Peyer's patch (tissue), 4 donors: ENCODE data around the gene ANKRD33. TPM values are rescaled to one million over a fixed set of nuclear protein-coding genes. Genes with fewer than 3 reads are reported as not detected.

Source experiments
- DNase-seq, 3 donors: peaks; one replicate each; pipeline ENCODE4 v3.0.0-alpha.2; 2017 to 2019
- H3K27ac ChIP-seq, 4 donors: fragments of 200-600 bp; sonication (generic); one replicate each; pipeline ENCODE4 v1.5.1; 2016 to 2019
- H3K27me3 ChIP-seq, 2 donors: fragments of 200-600 bp; sonication (generic); one replicate each; pipeline ENCODE4 v1.5.1; 2019
- H3K36me3 ChIP-seq, 3 donors: fragments of 200-600 bp; sonication (generic); one replicate each; pipeline ENCODE4 v1.5.1; 2016 to 2019
- H3K4me1 ChIP-seq, 4 donors: fragments of 200-600 bp; sonication (generic); one replicate each; pipeline ENCODE4 v1.5.1; 2016 to 2019
- H3K4me3 ChIP-seq, 4 donors: fragments of 200-600 bp; sonication (generic); 1 replicate in 3 of 4; 2 replicates in 1 of 4; pipeline ENCODE4 v1.5.1; 2016 to 2019; ENCODE audit warnings: mild to moderate bottlenecking in 1 of 4
- H3K9me3 ChIP-seq, 4 donors: fragments of 200-600 bp; sonication (generic); one replicate each; pipeline ENCODE4 v1.5.1; 2016 to 2019; ENCODE audit warnings: mild to moderate bottlenecking in 1 of 4
- POLR2A ChIP-seq, 2 donors: fragments of 450-650 bp; IDR thresholded peaks; one replicate each; pipeline ENCODE4 v1.5.1; 2017; ENCODE audit warnings: antibody characterized with exemption in 2 of 2, mild to moderate bottlenecking in 2 of 2, moderate library complexity in 2 of 2
- total RNA-seq, 4 donors: library from RNA; depleted of rRNA; stranded (reverse); fragments of >200 nt; gene quantifications; one replicate each; pipeline ENCODE4 v1.1.0, GENCODE V29; 2016
- TF ChIP-seq, protein P1 (sequence below), 6 experiments: fragments of 450-650 bp in 4 of 6; fragments of 200-600 bp in 2 of 6; sonication (generic) in 1 of 6; IDR thresholded peaks; one replicate each; pipeline ENCODE4 v1.5.1; 2017 to 2019; ENCODE audit warnings: antibody characterized with exemption in 6 of 6, mild to moderate bottlenecking in 3 of 6, moderate library complexity in 1 of 6

The ANKRD33 gene
- total RNA-seq, 4 donors from 2014 or later: not detected

DNA sequence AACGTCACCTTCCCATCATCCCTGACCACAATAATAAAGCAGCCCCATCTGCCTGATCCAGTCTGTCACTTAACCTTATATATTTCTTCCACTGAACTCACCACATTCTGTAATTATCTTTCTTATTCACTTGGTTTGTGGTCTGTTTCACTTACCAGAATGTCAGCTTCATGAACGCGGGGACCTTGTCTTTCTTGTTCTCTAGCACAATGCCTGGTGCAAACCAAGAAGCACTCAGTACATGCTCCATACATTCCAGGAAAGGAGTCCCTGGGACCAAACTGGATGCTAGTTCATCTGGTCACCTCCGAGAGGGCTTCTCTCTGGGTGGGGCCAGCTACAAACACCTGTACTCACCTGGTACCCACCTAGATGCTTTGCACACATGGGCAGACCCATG, 17.4 kb upstream of the ANKRD33 start:
- Histone ChIP-seq H3K4me1 (peaks cover 0 to 8% (median 4%) of the 10 kb centered on the region in 4 donors), H3K27me3 (peaks cover 0 to 9% of the 10 kb centered on the region in 2 donors), H3K4me3 (no peak overlapping the region), H3K36me3 (no peaks in the 10 kb centered on the region), H3K9me3 (no peaks in the 10 kb centered on the region), H3K27ac (no peak overlapping the region)
- DNase-seq: no peak
- TF ChIP-seq, protein P1, sequence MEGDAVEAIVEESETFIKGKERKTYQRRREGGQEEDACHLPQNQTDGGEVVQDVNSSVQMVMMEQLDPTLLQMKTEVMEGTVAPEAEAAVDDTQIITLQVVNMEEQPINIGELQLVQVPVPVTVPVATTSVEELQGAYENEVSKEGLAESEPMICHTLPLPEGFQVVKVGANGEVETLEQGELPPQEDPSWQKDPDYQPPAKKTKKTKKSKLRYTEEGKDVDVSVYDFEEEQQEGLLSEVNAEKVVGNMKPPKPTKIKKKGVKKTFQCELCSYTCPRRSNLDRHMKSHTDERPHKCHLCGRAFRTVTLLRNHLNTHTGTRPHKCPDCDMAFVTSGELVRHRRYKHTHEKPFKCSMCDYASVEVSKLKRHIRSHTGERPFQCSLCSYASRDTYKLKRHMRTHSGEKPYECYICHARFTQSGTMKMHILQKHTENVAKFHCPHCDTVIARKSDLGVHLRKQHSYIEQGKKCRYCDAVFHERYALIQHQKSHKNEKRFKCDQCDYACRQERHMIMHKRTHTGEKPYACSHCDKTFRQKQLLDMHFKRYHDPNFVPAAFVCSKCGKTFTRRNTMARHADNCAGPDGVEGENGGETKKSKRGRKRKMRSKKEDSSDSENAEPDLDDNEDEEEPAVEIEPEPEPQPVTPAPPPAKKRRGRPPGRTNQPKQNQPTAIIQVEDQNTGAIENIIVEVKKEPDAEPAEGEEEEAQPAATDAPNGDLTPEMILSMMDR (IDR thresholded peaks at IDR 0.05): no peak
- TF ChIP-seq POLR2A (IDR thresholded peaks at IDR 0.05): no peak

DNA sequence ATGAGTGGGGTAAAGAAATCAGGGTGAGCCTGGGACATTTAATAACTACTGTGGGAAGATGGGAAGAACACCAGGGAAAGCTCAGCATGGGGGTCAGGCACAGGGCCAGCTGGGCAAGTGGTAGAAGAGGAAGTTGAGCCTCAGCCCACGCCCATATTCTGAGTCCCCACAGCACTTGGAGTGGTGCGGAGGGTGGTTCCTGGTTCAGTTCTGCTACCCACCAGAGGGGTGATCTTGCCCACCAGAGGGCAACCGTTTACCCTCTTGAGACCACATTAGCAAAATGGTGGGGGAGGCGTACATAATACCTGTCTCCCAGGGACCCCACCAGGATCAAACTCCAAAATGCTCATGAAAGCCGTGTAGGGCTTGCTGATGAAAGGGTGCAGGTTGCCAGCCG, 16.8 kb upstream of the ANKRD33 start:
- H3K27me3 ChIP-seq: peaks cover 0 to 9% of the 10 kb centered on the region in 2 donors
- no peak for DNase-seq
- TF ChIP-seq POLR2A (IDR thresholded peaks at IDR 0.05): no peak
- TF ChIP-seq, protein P1 (IDR thresholded peaks at IDR 0.05): no peak

DNA sequence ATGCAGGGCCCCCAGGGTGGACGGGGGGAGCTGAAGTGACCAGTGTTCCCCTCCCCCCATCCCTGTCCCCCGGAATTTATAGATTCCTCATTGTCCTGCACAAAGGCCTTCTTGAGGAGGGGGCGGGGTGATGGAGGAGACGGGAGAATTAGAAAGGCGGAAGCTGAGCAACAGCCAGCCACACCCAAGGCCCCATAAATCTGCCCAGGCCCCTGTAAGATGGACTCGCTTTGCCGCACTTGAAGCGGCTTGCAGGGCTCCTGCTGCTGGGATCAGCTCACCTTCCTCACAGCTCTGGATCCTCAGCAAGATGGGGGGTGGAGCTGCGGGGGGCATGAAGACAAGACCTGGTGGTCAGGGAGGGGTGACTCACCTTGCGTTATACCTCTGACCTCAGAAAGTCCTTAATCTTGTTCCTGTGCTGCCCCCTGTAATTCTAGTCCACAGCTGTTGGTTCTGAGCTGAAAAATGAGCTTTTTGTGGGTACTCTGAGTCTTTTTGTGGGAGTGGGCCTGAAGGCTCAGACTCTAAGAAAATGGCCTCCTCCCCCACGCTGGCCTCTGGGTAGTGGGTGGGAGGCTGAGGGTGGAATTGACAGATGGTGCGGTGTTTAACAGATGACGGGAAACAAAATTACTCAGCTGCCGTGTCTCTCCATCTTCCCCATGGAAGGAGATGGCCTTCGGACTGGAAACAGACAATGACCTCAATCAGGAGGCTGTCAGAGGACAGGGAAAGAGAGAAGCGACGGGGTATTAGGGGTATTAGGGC, 15.8 kb upstream of the ANKRD33 start:
- DNase-seq: no peak
- no peaks in the 10 kb centered on the region for H3K9me3 ChIP-seq
- no peaks in the 10 kb centered on the region for H3K36me3 ChIP-seq
- TF ChIP-seq POLR2A (IDR thresholded peaks at IDR 0.05): no peak
- TF ChIP-seq, protein P1 (IDR thresholded peaks at IDR 0.05): no peak
- peaks cover 0 to 8% (median 4%) of the 10 kb centered on the region in 4 donors for H3K4me1 ChIP-seq
- H3K27ac ChIP-seq: no peak overlapping the region
- H3K4me3 ChIP-seq: no peak overlapping the region
- peaks cover 0 to 9% of the 10 kb centered on the region in 2 donors for H3K27me3 ChIP-seq

More for the DNA sequence above, 16.8 kb upstream of the ANKRD33 start:
- Histone ChIP-seq H3K27ac (no peak overlapping the region), H3K9me3 (no peaks in the 10 kb centered on the region), H3K4me1 (peaks cover 0 to 8% (median 4%) of the 10 kb centered on the region in 4 donors), H3K4me3 (no peak overlapping the region), H3K36me3 (no peaks in the 10 kb centered on the region)

DNA sequence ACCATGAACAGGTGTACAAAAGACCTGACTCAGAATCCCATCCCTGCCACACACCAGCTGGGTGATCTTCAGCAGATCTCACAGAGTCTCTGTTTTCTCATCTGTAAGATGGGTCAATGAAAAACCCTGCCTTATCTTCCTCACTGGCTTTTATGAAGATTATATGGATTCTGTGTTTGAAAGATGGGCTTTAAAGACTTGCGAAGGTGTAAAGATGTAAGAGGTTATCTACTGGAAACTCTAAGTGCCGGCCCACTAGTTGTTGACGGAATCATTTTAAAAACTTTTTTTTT, 15.3 kb upstream of the ANKRD33 start:
- Histone ChIP-seq H3K4me1 (peaks cover 0 to 8% (median 4%) of the 10 kb centered on the region in 4 donors), H3K27ac (no peak overlapping the region), H3K36me3 (no peaks in the 10 kb centered on the region), H3K27me3 (peaks cover 0 to 9% of the 10 kb centered on the region in 2 donors), H3K4me3 (no peak overlapping the region), H3K9me3 (no peaks in the 10 kb centered on the region)
- no peak for DNase-seq
- TF ChIP-seq, protein P1 (IDR thresholded peaks at IDR 0.05): no peak
- no peak for TF ChIP-seq POLR2A (IDR thresholded peaks at IDR 0.05)

DNA sequence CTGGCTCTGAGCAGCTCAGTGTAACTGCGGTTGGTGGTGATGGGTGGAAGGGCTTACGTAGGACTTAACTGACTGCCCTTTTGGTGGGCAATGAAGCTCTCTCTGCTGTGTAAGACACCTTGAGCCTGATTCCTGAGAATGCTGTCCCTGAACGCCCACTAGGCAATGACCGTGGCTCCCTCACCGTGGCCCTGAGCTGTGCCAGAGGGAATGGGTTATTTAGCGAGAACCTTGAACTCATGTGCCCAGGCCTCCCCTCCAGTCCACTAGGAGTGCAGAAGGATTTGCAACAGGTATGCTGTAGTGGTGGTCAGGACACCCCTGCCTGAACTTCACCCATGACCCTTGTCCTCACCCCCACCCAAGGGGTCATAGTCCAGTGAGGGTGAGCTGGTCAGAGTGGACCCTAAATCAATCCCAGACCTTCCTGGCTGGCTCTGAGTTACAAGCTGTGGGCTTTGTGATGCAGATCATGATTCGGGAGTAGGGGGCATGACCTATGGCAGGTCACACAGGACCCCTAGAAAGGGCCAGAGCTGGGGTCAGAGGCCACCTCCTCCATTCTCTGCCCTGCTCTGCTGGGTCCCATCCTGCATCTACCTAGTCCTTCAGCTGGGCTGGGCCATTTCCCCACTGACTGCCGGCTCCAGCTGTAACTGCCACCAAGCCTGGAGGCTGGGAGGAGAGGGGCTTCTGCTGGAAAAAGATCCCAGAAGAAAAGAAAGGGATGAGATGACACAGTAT, 14.5 kb upstream of the ANKRD33 start:
- Histone ChIP-seq H3K36me3 (no peaks in the 10 kb centered on the region), H3K4me1 (peaks cover 0 to 8% (median 4%) of the 10 kb centered on the region in 4 donors), H3K4me3 (no peak overlapping the region), H3K27me3 (peaks cover 0 to 9% of the 10 kb centered on the region in 2 donors), H3K9me3 (no peaks in the 10 kb centered on the region), H3K27ac (no peak overlapping the region)
- TF ChIP-seq, protein P1 (IDR thresholded peaks at IDR 0.05): no peak
- no peak for TF ChIP-seq POLR2A (IDR thresholded peaks at IDR 0.05)
- DNase-seq: no peak
